Right ventricle myocardium inferior (tissue), 1 donor: ENCODE data around the gene AP5S1. TPM values are rescaled to one million over a fixed set of nuclear protein-coding genes. Genes with fewer than 3 reads are reported as not detected.
"Not testable (repeated sequence)": the region's sequence is repeated elsewhere in the genome, so short reads cannot be mapped to it uniquely, and the experiment has no call there.

ENCODE experiments used
- ATAC-seq: fragments of 200-7000 bp; cut with Tn5 transposase; one replicate; pipeline ENCODE4 v1.9.1; 2020; ENCODE audit warnings: mild to moderate bottlenecking, moderate library complexity
- DNase-seq: peaks from one replicate; pipeline ENCODE4 v3.0.0; 2021; ENCODE audit errors: missing footprints
- intact Hi-C: fragments of 100-400 bp; cut with DNase I; formaldehyde crosslinking; loops from one replicate; pipeline ENCODE4 v1.11.0; 2022
- total RNA-seq: library from RNA; stranded (reverse); fragmentation: NEBNext Ultra II Directional; extraction: Animal tissue kit (Norgen Biotek cat#: 25700); gene quantifications from one replicate; pipeline ENCODE4 v1.2.1, GENCODE V29; 2021
- donor health status: DM: no; HTN: yes; CAD: no; lungs with severe emphysema.

The AP5S1 gene
- total RNA-seq, 1 donor from 2014 or later, result 9.8 TPM

- intact Hi-C loops, result no loop called here
- ATAC-seq, result no peak
- no peak for DNase-seq
Measured at GRCh38 chr20:3825526-3825925, 5.2 kb downstream of the AP5S1 start.

- intact Hi-C loops, result no loop called here
- no peak for DNase-seq
- ATAC-seq, result peak; percentile 21
Measured at GRCh38 chr20:3826420-3826819, 6.1 kb downstream of the AP5S1 start.

- intact Hi-C loops, result no loop called here
- no peak for ATAC-seq
Measured at GRCh38 chr20:3828798-3829197, 8.5 kb downstream of the AP5S1 start.

GRCh38 chr20:3829891-3830290, 9.5 kb downstream of the AP5S1 start:
- DNase-seq, intact Hi-C loops, ATAC-seq: not testable (repeated sequence)

More at GRCh38 chr20:3828798-3829197, 8.5 kb downstream of the AP5S1 start:
- no peak for DNase-seq

GRCh38 chr20:3836132-3836531, 15.8 kb downstream of the AP5S1 start:
- intact Hi-C loops, result no loop called here
- no peak for ATAC-seq
- DNase-seq, result no peak

- intact Hi-C loops, result no loop called here
- DNase-seq (no peak), ATAC-seq (no peak)
Measured at GRCh38 chr20:3839328-3839727, 19.0 kb downstream of the AP5S1 start.

- DNase-seq, intact Hi-C loops, ATAC-seq: not testable (repeated sequence)
Measured at GRCh38 chr20:3840201-3840600, 19.9 kb downstream of the AP5S1 start.

- no peak for DNase-seq
- intact Hi-C loops, result no loop called here
- ATAC-seq, result no peak
Measured at GRCh38 chr20:3842348-3842930, 22.1 kb downstream of the AP5S1 start.

- no peak for ATAC-seq
- intact Hi-C loops, result no loop called here
- DNase-seq, result no peak
Measured at GRCh38 chr20:3843490-3843889, 23.1 kb downstream of the AP5S1 start.

- ATAC-seq, DNase-seq, intact Hi-C loops: not testable (repeated sequence)
Measured at GRCh38 chr20:3843990-3844619, 23.8 kb downstream of the AP5S1 start.

- no peak for ATAC-seq
- intact Hi-C loops, result loop anchor here (2.0 kb wide), 1 partner anchor 26 kb away; the partner anchor contains the start of gene AP5S1
- no peak for DNase-seq
Measured at GRCh38 chr20:3846378-3846739, 26.0 kb downstream of the AP5S1 start.

- ATAC-seq (peak; percentile 98), DNase-seq (peak; percentile 96)
- intact Hi-C loops, result loop anchor here (1.0 to 2.0 kb wide), 2 partner anchors 26 to 61 kb away; partner anchors contain the start of genes AP5S1 and CENPB
Measured at GRCh38 chr20:3846740-3847428, 26.5 kb downstream of the AP5S1 start, which contains the start of gene MAVS. Gene MAVS (plus strand): TSS chr20:3846834. CDS start chr20:3854625, 7,791 bp downstream.

GRCh38 chr20:3847429-3847940, 27.1 kb downstream of the AP5S1 start:
- intact Hi-C loops, result loop anchor here (1.0 to 2.0 kb wide), 2 partner anchors 27 to 61 kb away; partner anchors contain the start of genes AP5S1 and CENPB
- ATAC-seq, result no peak
- DNase-seq, result no peak

- ATAC-seq (no peak), DNase-seq (no peak)
- intact Hi-C loops, result no loop called here
Measured at GRCh38 chr20:3848565-3848964, 28.2 kb downstream of the AP5S1 start.

- intact Hi-C loops, result loop anchor here (2.0 kb wide), 1 partner anchor 74 kb away; the partner anchor contains the start of gene SPEF1
- ATAC-seq (no peak), DNase-seq (no peak)
Measured at GRCh38 chr20:3854462-3854871, 34.1 kb downstream of the AP5S1 start.

GRCh38 chr20:3857405-3857804, 37.1 kb downstream of the AP5S1 start:
- peak; percentile 67 for DNase-seq
- ATAC-seq, result no peak
- intact Hi-C loops, result no loop called here

GRCh38 chr20:3858689-3859088, 38.3 kb downstream of the AP5S1 start:
- intact Hi-C loops, result no loop called here
- no peak for DNase-seq
- no peak for ATAC-seq

GRCh38 chr20:3861191-3861590, 40.8 kb downstream of the AP5S1 start:
- intact Hi-C loops, result no loop called here
- DNase-seq (no peak), ATAC-seq (no peak)

- ATAC-seq (no peak), DNase-seq (no peak)
- intact Hi-C loops, result no loop called here
Measured at GRCh38 chr20:3862333-3862732, 42.0 kb downstream of the AP5S1 start.
